DND-41 (cell line): ENCODE results near the gene DBNDD1.

ENCODE experiments used
- ATAC-seq: fragments of 200-7000 bp; cut with Tn5 transposase; 3 replicates; pipeline ENCODE4 v1.9.1; 2021; ENCODE audit warnings: low read depth; ENCODE audit not compliant: insufficient read depth
- DNase-seq: peaks from one replicate; pipeline ENCODE4 v3.0.0-alpha.2; 2020
- H2AFZ ChIP-seq: 2 replicates; pipeline ENCODE4 v1.6.0; 2012; ENCODE audit warnings: low read depth, low read length
- H3K27ac ChIP-seq: 2 replicates; pipeline ENCODE4 v1.5.1; 2012; ENCODE audit warnings: low read length, inconsistent platforms
- H3K27me3 ChIP-seq: fragments of 200-600 bp; sonication (generic); 2 replicates; pipeline ENCODE4 v1.6.0; 2012; ENCODE audit warnings: low read length, mild to moderate bottlenecking, inconsistent platforms; ENCODE audit not compliant: insufficient read depth, poor library complexity
- H3K36me3 ChIP-seq: 2 replicates; pipeline ENCODE4 v1.5.1; 2012; ENCODE audit warnings: low read length, inconsistent platforms; ENCODE audit not compliant: insufficient read depth
- H3K4me1 ChIP-seq: 2 replicates; pipeline ENCODE4 v1.5.1; 2012; ENCODE audit warnings: mild to moderate bottlenecking, low read length; ENCODE audit not compliant: insufficient read depth
- H3K4me2 ChIP-seq: 2 replicates; pipeline ENCODE4 v1.6.0; 2012; ENCODE audit warnings: mild to moderate bottlenecking, moderate library complexity, low read length, inconsistent platforms; ENCODE audit not compliant: insufficient read depth
- H3K4me3 ChIP-seq, 2 experiments: fragments of 200-600 bp in 1 of 2; shearing (Covaris generic) in 1 of 2; 2 replicates each; pipeline ENCODE4 v1.5.1; 2012 to 2016; ENCODE audit warnings: inconsistent platforms in 2 of 2, low read length in 2 of 2, mild to moderate bottlenecking in 2 of 2, low read depth in 1 of 2, moderate library complexity in 1 of 2
- H3K79me2 ChIP-seq: 2 replicates; pipeline ENCODE4 v1.6.0; 2012; ENCODE audit warnings: low read length, inconsistent platforms; ENCODE audit not compliant: insufficient read depth
- H3K9ac ChIP-seq: 2 replicates; pipeline ENCODE4 v1.6.0; 2012; ENCODE audit warnings: low read depth, mild to moderate bottlenecking, inconsistent platforms, low read length, moderate library complexity
- H3K9me3 ChIP-seq: 2 replicates; pipeline ENCODE4 v1.5.1; 2012; ENCODE audit warnings: low read length, moderate library complexity, mild to moderate bottlenecking, inconsistent platforms; ENCODE audit not compliant: insufficient read depth, severe bottlenecking
- H4K20me1 ChIP-seq: 2 replicates; pipeline ENCODE4 v1.6.0; 2012; ENCODE audit warnings: low read length; ENCODE audit not compliant: insufficient read depth
- EZH2 ChIP-seq: IDR thresholded peaks from 3 replicates; pipeline ENCODE4 v1.6.1; 2012; ENCODE audit warnings: borderline replicate concordance, low read depth, mild to moderate bottlenecking, moderate library complexity, low read length, inconsistent platforms; ENCODE audit not compliant: severe bottlenecking
- TF ChIP-seq, protein P1 (sequence below): IDR thresholded peaks from 2 replicates; pipeline ENCODE4 v1.5.1; 2012; ENCODE audit warnings: borderline replicate concordance, low read length, moderate library complexity, mild to moderate bottlenecking; ENCODE audit not compliant: poor library complexity, severe bottlenecking; ENCODE audit errors: extremely low read depth

Gene DBNDD1

DNA sequence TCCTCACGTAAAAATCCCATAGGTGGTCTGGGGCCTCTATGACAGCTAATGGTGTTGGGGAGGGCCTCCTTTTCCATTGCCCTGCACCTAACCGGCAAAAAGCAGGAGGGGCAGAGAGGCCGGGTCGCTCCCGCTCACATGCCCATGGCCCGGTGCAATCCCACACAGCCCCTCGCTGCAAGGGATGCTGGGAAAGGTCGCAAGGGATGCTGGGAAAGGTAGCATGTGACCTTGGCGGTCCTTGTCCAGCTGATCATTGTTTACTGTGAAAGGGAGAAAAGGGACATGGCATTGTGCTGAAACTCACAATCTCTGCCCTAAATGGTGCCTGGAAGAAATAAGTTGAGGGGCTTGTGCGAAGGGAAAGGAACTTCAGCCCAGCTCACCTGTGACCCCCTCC is 60.7 kb downstream of the DBNDD1 start:
- no peaks in the 10 kb centered on the region for H3K9me3 ChIP-seq
- H3K4me2 ChIP-seq, result no peak overlapping the region
- no peak overlapping the region for H2AFZ ChIP-seq
- H3K9ac ChIP-seq, result no peak overlapping the region
- no peaks in the 10 kb centered on the region for H3K79me2 ChIP-seq
- ATAC-seq, result no peak
- no peak for TF ChIP-seq EZH2
- TF ChIP-seq, protein P1, sequence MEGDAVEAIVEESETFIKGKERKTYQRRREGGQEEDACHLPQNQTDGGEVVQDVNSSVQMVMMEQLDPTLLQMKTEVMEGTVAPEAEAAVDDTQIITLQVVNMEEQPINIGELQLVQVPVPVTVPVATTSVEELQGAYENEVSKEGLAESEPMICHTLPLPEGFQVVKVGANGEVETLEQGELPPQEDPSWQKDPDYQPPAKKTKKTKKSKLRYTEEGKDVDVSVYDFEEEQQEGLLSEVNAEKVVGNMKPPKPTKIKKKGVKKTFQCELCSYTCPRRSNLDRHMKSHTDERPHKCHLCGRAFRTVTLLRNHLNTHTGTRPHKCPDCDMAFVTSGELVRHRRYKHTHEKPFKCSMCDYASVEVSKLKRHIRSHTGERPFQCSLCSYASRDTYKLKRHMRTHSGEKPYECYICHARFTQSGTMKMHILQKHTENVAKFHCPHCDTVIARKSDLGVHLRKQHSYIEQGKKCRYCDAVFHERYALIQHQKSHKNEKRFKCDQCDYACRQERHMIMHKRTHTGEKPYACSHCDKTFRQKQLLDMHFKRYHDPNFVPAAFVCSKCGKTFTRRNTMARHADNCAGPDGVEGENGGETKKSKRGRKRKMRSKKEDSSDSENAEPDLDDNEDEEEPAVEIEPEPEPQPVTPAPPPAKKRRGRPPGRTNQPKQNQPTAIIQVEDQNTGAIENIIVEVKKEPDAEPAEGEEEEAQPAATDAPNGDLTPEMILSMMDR, result no peak
- no peaks in the 10 kb centered on the region for H3K4me1 ChIP-seq
- peaks cover 2% of the 10 kb centered on the region for H4K20me1 ChIP-seq
- no peak overlapping the region for H3K4me3 ChIP-seq
- 0 out of 2 replicates have a peak, but pooled peaks cover 4% of the 10 kb centered on the region for H3K36me3 ChIP-seq
- DNase-seq, result no peak
- H3K27ac ChIP-seq, result no peak overlapping the region
- H3K27me3 ChIP-seq, result no peaks in the 10 kb centered on the region

DNA sequence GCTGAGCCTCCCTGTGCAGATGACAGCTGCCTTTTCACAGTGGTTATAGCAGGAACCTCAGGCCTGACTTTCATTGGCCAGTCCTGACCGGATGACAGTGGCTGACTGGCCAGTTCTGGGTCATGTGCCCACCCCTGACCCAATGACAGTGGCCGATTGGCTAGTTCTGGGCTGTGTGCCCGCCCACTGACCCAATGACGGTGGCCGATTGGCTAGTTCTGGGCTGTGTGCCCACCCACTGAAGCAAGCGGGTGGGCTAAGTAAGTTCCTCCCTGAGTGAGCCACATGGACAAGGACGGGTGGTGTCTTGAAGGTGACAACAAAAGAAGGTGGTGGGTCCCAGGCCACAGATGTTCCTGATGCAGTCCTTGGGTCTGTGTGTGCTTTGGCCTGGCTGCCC is 61.2 kb downstream of the DBNDD1 start:
- H3K4me3 ChIP-seq, result no peak overlapping the region
- H3K27ac ChIP-seq, result no peak overlapping the region
- 0 out of 2 replicates have a peak, but pooled peaks cover 4% of the 10 kb centered on the region for H3K36me3 ChIP-seq
- no peaks in the 10 kb centered on the region for H3K4me1 ChIP-seq
- peak; percentile 27 for DNase-seq
- TF ChIP-seq EZH2, result no peak
- TF ChIP-seq, protein P1, result no peak
- peaks cover 7% of the 10 kb centered on the region for H4K20me1 ChIP-seq
- no peak overlapping the region for H3K9ac ChIP-seq
- no peaks in the 10 kb centered on the region for H3K9me3 ChIP-seq
- no peaks in the 10 kb centered on the region for H3K79me2 ChIP-seq
- no peak overlapping the region for H2AFZ ChIP-seq
- H3K27me3 ChIP-seq, result no peaks in the 10 kb centered on the region
- no peak overlapping the region for H3K4me2 ChIP-seq
- ATAC-seq, result peak; percentile 69; the same call in 2 of the 3 replicates

DNA sequence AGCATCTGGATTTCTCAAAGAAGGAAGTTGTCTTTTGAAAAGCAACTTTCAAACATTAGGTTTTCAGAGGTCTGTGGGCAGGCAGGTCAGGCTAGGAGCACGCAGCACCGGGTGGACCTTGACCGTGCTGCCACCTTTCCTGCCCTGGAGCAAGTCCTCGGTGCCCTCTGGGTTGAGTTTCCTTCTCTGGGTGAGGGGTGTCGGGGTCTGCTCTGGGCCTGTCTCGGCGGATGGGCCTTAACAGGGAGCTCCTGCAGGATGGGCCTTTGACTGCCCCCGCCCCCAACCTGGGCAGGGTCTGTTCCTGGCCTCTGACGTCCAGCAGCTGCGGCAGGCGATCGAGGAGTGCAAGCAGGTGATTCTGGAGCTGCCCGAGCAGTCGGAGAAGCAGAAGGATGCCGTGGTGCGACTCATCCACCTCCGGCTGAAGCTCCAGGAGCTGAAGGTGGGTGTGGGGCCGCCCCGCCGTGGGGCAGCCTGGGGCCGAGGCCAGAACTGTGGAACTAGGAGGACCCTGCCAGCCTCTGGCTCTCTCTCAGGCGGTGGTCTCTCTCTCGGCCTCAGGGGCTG is 62.0 kb downstream of the DBNDD1 start:
- Histone ChIP-seq H3K79me2 (no peaks in the 10 kb centered on the region), H4K20me1 (peaks cover 8% of the 10 kb centered on the region), H3K9me3 (no peaks in the 10 kb centered on the region), H3K9ac (no peak overlapping the region), H3K27ac (no peak overlapping the region), H3K4me3 (no peak overlapping the region), H3K4me1 (no peaks in the 10 kb centered on the region), H3K36me3 (0 out of 2 replicates have a peak, but pooled peaks cover 4% of the 10 kb centered on the region), H2AFZ (no peak overlapping the region), H3K27me3 (no peaks in the 10 kb centered on the region), H3K4me2 (no peak overlapping the region)
- no peak for DNase-seq
- TF ChIP-seq EZH2, result no peak
- TF ChIP-seq, protein P1, result no peak
- ATAC-seq, result no peak
